CD4-positive, alpha-beta T cell treated with Interleukin-15 for 1 hour (primary cell): ENCODE data around the gene IMMP2L.

ENCODE experiments used
- DNase-seq: peaks from one replicate; pipeline ENCODE4 v3.0.0-alpha.2; 2020

The IMMP2L gene

DNA sequence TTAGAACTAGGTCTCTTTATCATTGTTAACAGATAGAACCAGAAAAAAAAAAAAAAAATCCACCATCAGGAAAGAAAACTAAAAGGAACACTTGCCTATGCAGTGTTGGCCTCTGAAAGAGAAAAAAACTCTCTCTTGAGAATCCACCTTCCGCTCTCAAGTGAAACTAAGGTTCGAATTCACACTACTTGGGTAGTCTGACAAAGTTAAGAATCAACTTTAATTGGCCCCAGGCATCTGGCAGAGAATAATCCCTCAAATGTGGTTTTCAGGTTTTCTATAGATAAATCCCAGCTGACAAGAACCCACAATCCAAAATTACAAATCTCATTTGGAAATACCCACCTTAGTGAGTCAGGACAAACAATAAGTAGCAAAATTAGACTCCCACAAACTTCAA is 671.1 kb downstream of the IMMP2L start:
- no peak for DNase-seq

DNA sequence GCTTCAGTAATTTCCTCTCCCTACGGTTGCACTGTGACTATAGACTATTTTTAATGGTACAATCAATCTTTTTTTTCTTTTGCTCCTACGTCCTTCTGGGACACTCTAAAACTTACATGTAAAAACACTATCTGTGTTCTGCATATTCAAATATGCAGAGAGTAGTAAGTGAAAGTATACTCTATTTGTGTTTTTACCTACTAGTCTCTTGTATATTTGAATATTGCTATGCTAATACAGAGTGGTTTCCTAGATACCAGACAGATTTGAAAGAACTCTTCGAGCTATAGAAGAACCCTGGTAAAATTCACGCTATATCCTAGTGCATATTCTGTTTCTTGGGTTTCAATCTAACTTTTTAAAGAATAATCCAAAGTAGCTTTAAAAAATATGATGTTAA is 672.2 kb downstream of the IMMP2L start:
- no peak for DNase-seq

DNA sequence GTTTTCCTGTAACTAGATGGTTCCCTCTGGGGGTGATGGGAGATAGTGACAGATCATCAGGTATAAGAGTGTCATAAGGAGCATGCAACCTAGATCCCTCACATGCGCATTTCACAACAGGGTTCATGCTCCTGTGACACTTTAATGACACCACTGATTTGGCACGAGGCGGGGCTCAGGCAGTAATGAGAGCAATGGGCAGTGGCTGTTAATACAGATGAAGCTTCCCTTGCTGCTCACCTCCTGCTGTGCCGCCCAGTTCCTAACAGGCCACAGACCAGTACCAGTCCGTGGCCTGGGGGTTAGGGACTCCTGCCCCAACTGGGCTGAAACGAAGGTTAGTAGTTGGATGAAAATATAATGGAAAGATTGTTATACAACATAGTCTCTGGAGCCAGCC is 673.0 kb downstream of the IMMP2L start:
- no peak for DNase-seq

DNA sequence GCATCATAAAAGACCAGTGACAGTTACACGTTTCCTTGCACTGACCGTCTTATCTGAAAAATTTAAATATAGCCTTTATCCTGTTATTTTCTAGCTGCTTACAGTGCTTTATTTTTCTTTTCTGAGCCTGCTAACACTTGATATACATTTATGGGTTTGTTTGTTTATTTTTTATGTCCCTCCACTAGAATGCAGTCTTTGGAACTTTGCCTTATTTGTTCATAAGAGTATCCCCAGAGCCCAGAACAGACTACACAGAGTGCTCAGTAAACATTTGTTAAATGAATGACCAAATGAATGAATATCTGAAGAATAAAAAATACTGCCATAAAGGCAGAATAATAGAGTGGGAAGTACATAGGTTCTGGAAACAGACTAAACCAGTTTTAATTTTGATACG is 673.7 kb downstream of the IMMP2L start:
- no peak for DNase-seq

DNA sequence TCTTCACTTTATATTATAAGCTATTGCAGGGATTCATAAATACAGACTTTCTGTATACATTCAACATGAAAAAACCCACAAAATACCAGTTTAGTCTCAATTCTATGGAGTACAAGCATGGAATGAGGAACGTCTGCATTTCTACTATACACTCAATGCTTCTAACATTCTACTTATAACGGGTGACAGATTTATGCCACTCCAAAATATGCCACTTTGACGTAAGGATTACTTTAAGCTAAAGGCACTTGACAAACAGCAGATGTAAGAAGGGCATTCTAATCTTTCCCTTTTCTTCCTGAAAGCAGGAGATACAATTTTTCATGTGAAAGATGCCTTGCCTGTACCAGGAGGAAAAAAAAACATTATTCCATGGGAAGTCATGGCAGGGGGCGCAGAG is 676.8 kb downstream of the IMMP2L start:
- no peak for DNase-seq

DNA sequence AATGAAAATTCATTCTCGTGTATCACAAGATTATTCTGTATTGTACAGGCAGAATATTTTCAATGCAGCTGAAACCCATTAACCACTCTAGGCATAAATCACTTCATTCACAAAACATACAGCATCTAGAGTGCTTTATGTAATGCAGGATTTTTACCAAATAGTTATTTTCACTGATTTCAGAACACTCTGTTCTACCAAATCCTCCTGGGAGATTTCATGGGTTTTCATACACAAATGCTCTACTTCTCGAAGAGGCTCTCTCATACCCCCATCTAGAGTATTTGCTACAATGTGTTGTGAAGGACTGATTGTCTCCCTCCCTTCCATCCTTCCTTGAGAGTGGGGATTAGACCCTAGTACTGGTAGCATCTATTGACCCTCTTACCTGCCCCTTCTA is 680.6 kb downstream of the IMMP2L start:
- no peak for DNase-seq

DNA sequence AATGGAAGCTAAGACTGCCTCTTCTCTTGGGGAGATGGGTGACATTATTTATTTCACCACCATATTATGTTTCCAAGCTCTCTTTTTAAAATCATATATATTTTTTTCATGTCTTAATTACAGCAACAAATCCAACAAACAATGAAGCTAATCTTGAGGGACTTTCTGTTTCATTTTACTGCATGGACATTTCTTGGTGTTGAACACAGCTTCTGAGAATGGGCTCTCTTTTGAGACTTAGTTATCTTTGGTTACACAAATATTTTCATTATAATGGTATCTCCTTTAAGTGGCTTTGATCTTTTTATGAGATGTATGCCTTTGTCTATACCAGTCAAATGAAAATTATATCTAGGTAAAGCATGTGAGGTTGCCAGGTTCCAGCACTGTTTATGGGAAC is 681.3 kb downstream of the IMMP2L start:
- DNase-seq, result no peak

DNA sequence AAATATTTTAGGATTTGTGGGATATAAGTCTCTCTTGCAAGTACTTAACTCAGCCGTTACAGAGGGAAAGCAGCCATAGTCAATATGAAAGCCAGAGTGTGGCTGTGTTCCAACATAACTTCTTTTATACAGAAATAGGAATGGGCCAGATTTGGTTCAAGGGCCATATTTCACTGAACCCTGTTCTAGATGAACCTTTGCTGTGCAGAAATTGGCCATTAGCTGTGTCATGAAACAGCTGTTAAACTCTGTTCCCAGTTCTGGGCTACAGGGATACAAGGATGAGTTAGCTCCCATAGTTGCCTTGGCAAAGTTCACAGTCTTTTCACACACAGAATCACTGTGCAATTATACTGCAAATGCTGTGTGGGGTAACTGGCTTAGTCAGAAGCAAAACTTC is 685.3 kb downstream of the IMMP2L start:
- no peak for DNase-seq

DNA sequence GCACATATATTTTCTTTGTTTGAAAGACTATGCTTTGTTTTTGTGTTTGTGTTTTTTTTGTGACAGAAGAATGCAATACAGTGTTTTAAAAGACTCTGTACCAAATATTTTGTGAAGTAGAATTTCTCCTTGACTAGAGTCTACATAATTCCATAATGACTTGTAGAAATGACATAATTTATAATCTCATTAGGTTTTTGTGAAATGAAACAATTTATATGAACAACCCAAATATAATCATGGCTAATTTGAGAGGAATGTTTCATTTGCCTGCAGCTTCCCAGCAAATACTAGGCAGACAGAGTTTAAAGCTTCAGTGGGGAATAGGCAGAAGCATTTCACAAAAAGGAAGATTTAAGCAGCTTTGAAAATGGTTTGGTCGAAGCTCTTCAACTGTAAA is 686.9 kb downstream of the IMMP2L start:
- DNase-seq, result no peak

DNA sequence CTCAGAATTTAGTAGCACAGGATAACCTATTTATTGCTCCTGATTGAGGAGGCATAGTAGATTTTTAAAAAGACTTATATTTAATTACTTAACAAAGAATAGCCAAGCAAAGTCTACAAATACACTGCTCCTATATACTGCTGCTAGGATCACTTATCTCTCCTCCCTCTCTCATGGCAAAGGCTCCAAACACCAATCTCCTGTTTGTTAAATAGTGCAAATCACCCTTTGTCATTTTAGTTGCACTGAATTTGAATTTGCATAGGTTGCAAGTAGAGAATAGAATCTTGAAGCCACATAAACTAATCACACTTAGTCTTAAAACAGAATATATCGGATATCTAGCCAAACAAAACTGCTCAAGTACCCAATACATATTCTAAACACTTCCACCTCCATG is 690.4 kb downstream of the IMMP2L start:
- DNase-seq, result no peak

DNA sequence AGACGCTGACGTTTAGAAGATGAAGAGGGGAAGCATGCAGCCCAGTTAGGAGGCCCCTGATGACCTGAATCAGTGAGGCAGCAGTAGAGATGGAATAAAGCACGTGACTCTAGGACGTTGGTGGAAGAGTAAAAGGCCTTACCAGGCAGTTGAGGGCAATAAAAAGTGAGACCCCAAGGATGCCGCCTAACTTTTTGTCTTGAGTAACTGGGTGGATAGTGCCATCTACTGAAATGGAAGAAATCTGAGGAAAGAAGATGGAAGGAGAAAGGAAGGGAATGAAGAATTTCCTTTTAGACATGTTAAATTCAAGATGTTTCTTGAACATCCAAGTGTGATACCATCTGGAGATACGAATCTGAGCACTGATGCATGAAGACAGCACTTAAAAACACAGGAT is 691.4 kb downstream of the IMMP2L start:
- DNase-seq, result no peak

DNA sequence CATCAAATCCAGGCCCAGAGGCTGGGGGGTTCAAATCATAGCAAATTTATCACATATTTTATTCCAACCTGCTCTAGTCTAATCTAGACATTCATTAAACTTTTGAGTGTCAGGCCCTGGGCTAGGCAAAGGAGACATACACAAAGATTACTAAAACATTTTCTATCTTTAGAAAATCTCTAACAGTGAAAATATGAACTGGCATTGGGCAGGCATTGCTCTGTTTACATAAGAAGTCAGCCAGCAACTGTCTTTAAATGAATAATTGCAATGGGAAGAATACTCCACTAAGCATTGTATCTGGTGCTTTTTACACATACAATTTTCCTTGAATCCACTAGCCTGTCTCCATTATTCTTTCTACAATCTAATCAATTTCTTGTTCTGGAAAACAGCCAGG is 693.8 kb downstream of the IMMP2L start:
- no peak for DNase-seq

DNA sequence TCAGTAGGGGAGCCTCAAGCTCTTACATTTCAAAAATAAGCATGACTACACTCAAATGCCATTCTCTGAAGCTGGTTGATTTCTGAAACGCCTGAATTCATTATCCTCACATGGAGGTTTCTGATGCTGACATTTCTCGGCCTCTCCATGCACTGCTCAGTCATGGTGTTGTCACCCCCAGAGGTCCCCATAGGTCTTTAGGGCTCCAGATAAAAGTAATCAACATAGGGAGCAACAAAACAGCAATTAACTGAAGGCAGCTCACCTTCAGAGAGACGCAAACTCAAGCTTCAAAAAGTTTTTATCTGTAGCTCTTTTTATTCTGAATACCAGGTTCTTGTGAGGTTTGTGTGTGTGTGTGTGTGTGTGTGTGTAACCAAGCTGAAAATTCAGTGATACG is 694.5 kb downstream of the IMMP2L start:
- DNase-seq, result no peak

DNA sequence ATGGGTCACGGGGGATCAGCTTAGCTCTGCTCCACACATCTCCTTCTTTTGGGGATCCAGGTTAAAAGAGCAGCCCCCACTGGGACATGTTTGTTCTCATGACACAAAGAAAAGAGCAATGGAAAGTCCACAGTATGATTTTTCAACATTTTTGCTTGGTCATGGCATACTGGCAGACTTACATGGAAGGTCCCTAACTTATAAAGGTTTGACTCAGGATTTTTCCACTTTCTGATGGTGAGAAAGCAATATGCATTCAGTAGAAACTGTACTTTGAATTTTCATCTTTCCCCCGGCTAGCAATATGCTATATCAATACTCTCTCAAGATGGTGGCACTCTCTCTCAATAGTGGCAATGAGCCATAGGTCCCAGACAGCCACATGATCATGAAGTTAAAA is 699.0 kb downstream of the IMMP2L start:
- DNase-seq, result no peak

DNA sequence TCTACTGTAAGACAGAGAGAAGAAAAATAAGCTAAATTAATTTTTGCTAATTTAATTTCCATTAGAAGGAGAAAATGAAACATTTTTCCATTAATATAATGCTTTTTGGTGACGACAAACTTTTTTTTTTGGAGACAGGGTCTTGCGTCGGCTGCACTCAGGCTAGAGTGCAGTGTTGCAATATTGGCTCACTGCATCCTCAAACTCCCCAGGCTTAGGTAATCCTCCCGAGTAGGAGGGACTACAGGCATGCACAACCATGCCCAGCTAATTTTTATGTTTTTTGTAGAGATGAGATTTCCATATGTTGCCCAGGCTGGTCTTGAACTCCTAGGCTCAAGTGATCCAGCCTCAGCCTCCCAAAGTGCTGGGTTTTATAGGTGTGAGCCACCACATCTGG is 701.1 kb downstream of the IMMP2L start:
- DNase-seq, result no peak

DNA sequence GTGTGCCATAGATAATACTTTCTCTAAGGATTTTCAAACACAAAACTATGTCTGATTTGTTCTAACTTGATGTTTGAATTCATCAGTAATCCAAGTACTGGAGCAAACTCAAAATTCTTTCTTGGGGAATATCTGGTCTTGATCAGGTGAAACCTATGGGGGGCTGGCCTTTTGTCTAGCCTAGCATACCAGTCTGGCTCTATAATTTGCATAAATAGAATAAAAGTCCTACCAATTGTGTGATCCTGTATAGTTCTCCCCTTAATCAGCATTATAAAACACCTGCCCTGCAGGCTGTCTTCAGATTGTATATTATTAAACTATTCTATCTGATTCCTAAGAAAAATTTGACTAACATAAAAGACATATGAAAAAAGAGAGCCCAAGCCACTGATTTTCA is 705.2 kb downstream of the IMMP2L start:
- DNase-seq, result no peak

DNA sequence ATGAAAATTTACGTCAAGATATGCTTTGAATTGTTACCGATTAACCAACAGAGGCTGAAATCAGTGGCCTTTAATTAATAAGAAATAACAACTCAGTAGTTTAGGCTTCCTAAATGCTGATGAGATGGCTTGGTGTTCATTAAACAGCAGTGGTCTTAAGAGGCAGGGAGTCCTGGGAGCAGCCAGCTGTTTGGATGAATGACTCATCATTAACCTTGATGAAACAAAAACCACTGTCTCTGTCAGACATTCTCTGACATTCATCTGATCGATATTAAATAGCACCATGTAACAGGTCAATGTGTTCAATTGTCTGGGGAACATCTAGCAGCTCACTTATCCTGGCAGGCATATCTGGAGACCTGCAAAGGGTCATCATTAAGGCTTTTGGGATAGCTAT is 705.6 kb downstream of the IMMP2L start:
- no peak for DNase-seq

DNA sequence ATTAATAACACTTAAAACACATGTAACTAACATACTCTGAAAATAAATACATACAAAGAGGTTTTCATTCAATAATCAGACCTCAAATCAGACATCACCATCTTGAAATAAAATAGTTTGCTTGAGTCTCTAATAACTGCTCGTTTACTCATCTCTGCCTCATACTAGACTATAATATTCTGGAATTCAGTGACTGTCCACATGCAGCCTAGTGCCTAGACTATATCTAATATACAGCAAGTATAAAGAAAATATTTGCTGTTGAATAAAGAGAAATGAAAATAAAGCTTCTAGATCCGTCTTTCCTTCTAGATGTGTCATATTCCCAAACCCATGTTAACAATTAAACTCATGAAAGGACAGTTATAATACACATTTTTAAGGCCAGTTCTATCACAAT is 707.6 kb downstream of the IMMP2L start:
- no peak for DNase-seq

DNA sequence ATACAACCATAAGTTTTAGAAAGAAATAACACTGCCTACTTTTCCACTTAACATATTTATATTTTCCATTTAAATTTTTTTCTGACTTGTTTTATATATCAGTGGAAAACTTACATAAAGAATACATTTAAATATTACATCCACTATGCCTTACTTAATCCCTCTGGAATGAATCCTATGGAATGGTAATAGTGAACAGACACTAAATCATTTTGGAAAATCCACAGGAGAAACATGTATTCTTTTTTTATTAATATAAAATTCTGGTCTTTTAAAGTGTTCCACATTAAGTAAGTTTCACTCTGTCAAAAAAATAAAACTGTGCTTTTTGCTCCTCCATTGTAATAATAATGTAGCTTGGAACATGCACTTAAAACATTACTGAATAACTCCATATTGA is 708.1 kb downstream of the IMMP2L start:
- no peak for DNase-seq

DNA sequence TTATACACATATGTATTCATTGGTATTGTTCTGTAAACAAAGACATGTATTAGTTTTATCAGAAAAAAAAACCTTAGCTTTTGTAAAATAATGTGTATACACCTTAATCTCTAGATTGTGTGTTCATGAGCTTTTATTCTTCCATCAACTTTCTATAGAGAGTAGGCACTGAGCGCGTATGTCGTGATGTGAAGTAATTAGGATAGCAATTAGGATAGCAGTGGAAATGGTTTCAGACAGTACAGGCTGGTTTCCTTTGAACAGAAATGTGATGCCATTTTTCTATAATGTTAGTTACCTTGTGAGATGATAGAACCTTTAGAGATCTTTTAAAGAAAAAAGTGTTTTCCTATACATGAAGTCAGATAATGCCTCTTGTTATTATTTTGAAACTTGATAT is 709.0 kb downstream of the IMMP2L start:
- DNase-seq, result no peak

DNA sequence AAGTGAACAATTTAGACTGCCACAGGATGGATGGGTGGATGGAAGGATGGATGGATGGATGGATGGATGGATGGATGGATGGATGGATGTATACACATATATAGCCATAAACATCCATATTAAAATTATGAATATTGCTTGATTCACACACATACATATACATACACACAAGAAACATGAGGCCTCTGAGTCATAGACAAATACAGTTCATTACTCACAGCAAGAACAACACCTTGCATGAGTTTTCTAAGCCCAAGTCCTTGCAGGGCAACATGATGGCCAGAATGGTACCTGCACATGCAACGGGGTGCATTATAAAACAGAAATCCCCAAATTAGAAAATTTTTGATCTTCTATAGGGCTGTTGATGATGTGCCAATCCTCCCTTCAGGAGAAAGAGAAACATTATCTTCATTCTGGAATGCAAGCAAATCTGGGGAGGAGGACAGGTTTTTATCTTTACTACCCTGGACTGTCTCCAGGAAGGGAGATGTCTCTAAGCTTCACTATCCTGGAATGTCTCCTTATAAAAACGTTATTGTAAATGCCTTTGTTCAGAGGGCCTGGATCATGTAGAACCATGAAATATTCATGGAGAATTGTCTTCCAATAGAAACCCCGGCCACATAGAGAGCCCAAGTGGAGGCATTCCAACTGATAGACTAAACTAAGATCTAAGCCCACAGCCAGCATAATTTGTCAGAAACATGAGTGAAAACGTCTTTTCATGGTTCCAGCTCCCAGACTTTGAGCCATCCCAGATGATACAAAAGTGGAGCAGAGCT is 709.9 kb downstream of the IMMP2L start:
- no peak for DNase-seq

DNA sequence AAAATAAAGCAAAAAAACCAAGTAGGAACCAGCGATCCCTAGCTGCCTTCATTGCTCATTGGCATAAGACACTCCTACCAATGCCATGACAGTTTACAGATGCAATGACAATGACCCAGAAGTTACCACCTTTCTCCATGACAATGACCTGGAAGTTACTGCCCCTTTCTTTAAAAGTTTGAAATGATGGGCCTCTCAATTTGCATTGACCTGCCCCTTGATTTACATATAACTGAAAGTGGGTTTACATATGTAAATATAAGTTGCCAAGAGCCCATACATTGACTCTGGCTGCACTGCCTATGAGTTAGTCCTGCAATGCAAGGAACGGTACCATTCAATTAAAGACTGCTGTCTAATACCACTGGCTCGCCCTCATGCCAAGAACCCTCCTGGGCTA is 712.1 kb downstream of the IMMP2L start:
- DNase-seq, result no peak

DNA sequence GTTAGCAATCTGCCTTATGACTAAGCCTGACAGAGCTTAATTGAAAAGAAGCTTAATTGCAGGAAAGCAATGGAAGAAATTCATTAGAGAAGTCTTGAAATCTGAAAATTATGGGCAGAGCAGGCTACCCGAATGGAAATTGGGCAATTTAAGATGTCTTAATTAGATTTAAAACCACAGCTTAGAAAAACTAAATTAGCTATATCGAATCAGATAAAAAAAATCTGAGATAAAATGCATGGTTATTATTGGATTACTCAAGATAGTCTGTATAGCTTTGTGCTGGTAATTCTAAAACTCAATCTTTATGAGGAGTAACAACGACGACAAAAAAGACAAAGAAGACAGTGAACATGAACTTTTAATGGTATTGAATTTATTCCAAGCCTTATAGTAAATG is 719.5 kb downstream of the IMMP2L start:
- DNase-seq, result no peak

DNA sequence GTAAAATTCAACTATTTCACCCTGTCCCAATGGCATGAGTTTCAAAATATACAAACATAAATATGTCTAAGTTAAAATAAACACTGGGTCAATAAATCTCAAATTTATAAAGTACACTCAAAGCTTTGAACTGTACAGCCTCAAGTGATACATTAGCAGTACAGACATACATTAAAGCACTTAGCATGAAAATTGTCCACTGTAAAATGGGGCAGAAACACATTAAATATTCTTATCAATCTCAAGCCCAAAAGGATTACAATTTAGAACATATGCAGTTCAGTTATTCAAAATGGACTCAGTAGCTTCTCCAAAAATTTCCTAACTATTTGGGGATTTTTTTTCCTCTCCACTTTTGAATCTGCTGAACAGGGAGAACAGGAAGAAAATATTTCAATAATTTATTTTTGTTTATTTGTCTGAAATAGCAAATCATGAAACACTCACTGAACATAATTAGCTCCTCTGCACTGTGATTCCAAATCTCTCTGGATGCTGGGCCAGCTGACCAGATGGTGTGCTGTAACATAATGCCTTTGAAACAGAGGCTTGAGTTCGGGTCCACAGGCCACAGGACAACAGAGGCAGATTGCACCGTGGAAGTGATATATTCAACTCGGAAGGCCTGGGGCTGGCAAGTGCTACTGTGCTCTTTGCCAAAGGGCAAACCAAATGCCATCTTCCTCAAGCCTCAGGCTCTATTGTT is 720.3 kb downstream of the IMMP2L start:
- no peak for DNase-seq

DNA sequence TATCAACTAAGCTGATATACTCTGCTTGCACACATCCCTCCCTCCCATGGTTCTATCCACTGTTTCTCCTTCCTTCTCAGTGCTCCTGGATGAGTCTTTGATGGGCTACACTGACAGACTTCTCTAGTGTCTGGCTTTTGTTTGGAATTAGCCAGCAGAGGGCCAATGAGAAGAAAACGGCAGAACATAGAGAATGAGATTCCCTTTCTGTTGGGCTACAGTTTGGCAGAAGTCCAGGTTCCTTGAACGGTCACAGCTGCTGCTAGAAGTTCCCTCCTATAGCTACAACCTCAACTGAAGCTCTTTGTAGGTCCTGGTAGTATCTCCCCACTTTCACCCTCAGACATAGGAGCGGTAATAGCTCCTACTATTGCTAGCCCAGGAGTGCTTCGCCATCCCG is 722.4 kb downstream of the IMMP2L start:
- no peak for DNase-seq
